SU-DHL-6 (cell line): ENCODE data around the gene TXNRD2.

Experiments
- H2AFZ ChIP-seq: fragments of 200-600 bp; sonication (generic); 2 replicates; pipeline ENCODE4 v1.6.1; 2014; ENCODE audit warnings: low read depth, mild to moderate bottlenecking, moderate library complexity, mixed read lengths, antibody characterized with exemption, low read length; ENCODE audit not compliant: severe bottlenecking
- H3F3A ChIP-seq: fragments of 200-600 bp; shearing (Covaris generic); 2 replicates; pipeline ENCODE4 v1.6.0; 2016; ENCODE audit warnings: antibody characterized with exemption, mild to moderate bottlenecking; ENCODE audit not compliant: insufficient read depth
- H3K27ac ChIP-seq: fragments of 200-600 bp; sonication (generic); 2 replicates; pipeline ENCODE4 v1.5.1; 2016; ENCODE audit warnings: low read depth, mild to moderate bottlenecking, low read length, moderate library complexity, mixed read lengths
- H3K27me3 ChIP-seq: fragments of 200-600 bp; sonication (generic), shearing (Covaris generic); 2 replicates; pipeline ENCODE4 v1.6.0; 2014; ENCODE audit warnings: mild to moderate bottlenecking, low read length
- H3K36me3 ChIP-seq: fragments of 200-600 bp; sonication (generic); 2 replicates; pipeline ENCODE4 v1.6.1; 2014; ENCODE audit warnings: mild to moderate bottlenecking, low read length, mixed read lengths
- H3K4me2 ChIP-seq: fragments of 300-600, 200-600 bp; shearing (Covaris generic), sonication (generic); 2 replicates; pipeline ENCODE4 v1.6.0; 2014; ENCODE audit warnings: low read length, low read depth, mild to moderate bottlenecking; ENCODE audit not compliant: poor library complexity, severe bottlenecking
- H3K4me3 ChIP-seq: fragments of 200-600 bp; sonication (generic); 2 replicates; pipeline ENCODE4 v1.5.1; 2014; ENCODE audit warnings: antibody characterized with exemption, low read length, mild to moderate bottlenecking, mixed read lengths; ENCODE audit not compliant: insufficient read depth, poor library complexity, severe bottlenecking
- H3K79me2 ChIP-seq: fragments of 200-600 bp; sonication (generic); 2 replicates; pipeline ENCODE4 v1.6.1; 2014; ENCODE audit warnings: mild to moderate bottlenecking, low read length, moderate library complexity; ENCODE audit not compliant: insufficient read depth
- H3K9ac ChIP-seq: fragments of 200-600 bp; sonication (generic); 2 replicates; pipeline ENCODE4 v1.7.0; 2014; ENCODE audit warnings: mild to moderate bottlenecking, low read length
- H3K9me2 ChIP-seq: fragments of 200-600 bp; sonication (generic); replicated peaks from 2 replicates; pipeline ENCODE4 v1.6.1; 2014; ENCODE audit warnings: low read length; ENCODE audit not compliant: insufficient read depth
- H3K9me3 ChIP-seq: fragments of 200-600 bp; sonication (generic); 2 replicates; pipeline ENCODE4 v1.6.1; 2014; ENCODE audit warnings: low read length, mixed read lengths; ENCODE audit not compliant: insufficient read depth
- H4K20me1 ChIP-seq: fragments of 200-600 bp; sonication (generic); 2 replicates; pipeline ENCODE4 v1.6.1; 2014; ENCODE audit warnings: low read depth, mild to moderate bottlenecking, antibody characterized with exemption, low read length, moderate library complexity, mixed read lengths
- EZH2phosphoT487 ChIP-seq: fragments of 200-600 bp; sonication (generic), shearing (Covaris generic); conservative IDR thresholded peaks from 2 replicates; pipeline ENCODE4 v1.6.1; 2018; ENCODE audit warnings: mild to moderate bottlenecking, antibody characterized with exemption, low read length, moderate library complexity, mixed read lengths
- TF ChIP-seq, protein P1 (sequence below): fragments of 200-600 bp; sonication (generic); IDR thresholded peaks from one replicate; pipeline ENCODE4 v1.5.1; 2017; ENCODE audit warnings: antibody characterized with exemption, mild to moderate bottlenecking, low read length, moderate library complexity; ENCODE audit not compliant: insufficient read depth, poor library complexity, severe bottlenecking

TXNRD2 gene

DNA sequence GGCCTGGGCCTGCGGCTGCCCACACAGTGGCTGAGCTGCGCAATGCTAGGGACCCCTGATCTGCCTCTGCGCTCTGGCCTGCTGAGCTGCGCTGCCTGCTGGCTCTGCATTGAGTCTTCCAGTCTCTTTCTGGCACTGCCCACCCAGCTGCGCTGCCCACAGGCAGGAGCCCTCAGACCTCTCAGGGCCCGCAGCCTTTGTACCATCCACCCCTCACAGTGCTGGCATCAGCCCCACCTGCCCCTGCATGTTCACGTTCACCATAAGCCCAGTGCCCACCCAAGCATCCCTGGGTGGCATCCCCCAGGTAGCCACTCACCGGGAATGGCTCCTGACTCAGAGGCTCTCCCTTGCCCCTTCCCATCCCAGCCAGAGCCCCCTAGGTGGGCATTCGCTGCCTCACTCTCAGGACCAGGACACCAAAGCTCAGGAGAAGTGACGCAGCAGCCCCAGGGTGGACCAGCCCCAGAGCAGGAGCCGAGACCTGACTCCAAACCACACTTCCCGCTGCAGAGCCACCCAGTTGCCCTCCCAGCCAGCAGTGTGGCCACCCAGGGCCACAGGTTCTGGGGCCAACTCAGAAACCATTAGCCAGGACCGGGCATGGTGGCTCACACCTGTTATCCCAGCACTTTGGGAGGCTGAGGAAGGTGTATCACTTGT is 21.8 kb downstream of the TXNRD2 start:
- no peaks in the 10 kb centered on the region for H3K27me3 ChIP-seq
- H3K4me3 ChIP-seq: no peak overlapping the region
- H4K20me1 ChIP-seq: no peaks in the 10 kb centered on the region
- no peaks in the 10 kb centered on the region for H3K36me3 ChIP-seq
- no peaks in the 10 kb centered on the region for H3K9me3 ChIP-seq
- no peak overlapping the region for H3K9ac ChIP-seq
- H3F3A ChIP-seq: no peaks in the 10 kb centered on the region
- no peak overlapping the region for H2AFZ ChIP-seq
- H3K4me2 ChIP-seq: no peak overlapping the region
- TF ChIP-seq, protein P1, sequence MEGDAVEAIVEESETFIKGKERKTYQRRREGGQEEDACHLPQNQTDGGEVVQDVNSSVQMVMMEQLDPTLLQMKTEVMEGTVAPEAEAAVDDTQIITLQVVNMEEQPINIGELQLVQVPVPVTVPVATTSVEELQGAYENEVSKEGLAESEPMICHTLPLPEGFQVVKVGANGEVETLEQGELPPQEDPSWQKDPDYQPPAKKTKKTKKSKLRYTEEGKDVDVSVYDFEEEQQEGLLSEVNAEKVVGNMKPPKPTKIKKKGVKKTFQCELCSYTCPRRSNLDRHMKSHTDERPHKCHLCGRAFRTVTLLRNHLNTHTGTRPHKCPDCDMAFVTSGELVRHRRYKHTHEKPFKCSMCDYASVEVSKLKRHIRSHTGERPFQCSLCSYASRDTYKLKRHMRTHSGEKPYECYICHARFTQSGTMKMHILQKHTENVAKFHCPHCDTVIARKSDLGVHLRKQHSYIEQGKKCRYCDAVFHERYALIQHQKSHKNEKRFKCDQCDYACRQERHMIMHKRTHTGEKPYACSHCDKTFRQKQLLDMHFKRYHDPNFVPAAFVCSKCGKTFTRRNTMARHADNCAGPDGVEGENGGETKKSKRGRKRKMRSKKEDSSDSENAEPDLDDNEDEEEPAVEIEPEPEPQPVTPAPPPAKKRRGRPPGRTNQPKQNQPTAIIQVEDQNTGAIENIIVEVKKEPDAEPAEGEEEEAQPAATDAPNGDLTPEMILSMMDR: no peak
- TF ChIP-seq EZH2phosphoT487: no peak
- no peaks in the 10 kb centered on the region for H3K9me2 ChIP-seq
- H3K27ac ChIP-seq: no peak overlapping the region
- no peaks in the 10 kb centered on the region for H3K79me2 ChIP-seq

DNA sequence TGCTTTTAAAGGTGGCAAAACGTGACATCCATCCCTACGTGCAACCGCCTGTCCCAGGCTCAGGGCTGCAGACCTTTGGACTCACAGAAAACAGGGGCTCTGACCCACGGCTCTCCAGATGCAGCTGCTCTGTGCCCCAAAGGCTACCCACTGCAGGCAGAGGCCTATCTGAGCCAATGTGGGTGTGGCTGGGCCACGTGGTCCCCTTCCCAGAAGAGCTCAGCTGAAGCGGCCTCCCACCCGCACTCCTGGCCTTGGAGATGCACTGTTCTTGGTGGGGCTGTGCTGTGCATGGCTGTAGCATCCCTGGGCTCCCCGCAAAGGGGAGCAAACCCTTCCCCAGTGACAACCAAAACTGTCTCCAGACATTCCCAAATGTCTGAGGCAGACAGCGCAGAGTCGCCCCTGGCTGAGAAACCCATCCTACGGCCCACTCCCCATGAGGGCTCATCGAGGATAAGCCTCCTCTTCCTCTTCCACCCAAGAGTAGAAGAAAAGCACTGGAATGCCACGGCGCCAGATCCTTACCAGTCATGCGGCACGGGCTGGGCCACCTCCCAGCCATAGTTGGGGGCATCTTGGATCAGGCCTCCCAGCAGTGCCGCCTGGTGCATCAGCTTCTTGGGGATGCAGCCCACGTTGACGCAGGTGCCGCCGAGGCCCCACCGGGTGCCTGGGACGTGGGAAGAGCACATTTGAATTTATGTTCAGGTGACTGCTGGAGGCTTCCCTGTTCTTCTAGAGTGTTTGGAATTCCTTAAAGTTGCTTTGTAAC is 23.1 kb downstream of the TXNRD2 start:
- no peaks in the 10 kb centered on the region for H3K36me3 ChIP-seq

DNA sequence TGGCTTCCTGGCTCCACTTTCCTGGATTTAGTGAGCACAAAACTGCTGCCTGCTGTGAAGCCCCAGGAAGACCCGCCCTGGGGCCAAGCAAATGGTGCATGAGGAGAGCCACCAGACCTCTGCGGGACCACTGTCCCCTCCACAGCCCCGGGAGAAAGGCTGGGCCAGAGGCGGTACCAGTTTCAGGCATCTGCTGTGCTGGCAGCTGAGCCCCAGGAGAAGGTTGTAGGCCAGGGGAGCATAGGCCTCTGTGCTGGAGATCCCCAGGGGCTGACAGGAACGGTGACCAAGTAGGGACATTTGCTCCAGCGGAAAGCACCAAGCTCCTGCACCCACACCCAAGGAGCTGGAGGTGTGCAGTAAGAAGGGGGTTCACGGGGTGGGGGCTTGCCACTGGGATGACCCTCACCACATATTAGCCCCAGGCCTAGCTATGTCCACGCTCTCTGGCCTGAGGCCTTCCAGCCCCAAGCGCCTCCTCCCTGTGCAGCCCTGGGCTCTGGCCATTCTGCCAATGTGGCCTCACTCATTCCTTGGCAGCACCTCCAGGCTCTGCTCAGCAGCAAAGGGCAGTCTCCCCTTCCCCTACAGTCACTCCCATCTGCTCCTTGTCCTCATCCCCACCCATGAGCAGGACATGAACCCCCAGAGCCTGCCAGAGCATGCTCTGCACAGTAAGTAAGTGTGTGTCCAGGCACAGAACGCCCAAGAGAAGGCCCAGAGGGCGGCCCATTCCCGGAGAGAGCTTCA is 24.1 kb downstream of the TXNRD2 start:
- no peak for TF ChIP-seq EZH2phosphoT487
- TF ChIP-seq, protein P1: no peak
- Histone ChIP-seq H3K9me3 (no peaks in the 10 kb centered on the region), H3K9me2 (no peaks in the 10 kb centered on the region), H3K36me3 (no peaks in the 10 kb centered on the region), H3K79me2 (no peaks in the 10 kb centered on the region), H3K4me3 (no peak overlapping the region), H4K20me1 (no peaks in the 10 kb centered on the region), H3K4me2 (no peak overlapping the region), H3K27me3 (no peaks in the 10 kb centered on the region), H3K27ac (no peak overlapping the region), H3F3A (no peaks in the 10 kb centered on the region), H3K9ac (no peak overlapping the region), H2AFZ (no peak overlapping the region)

More for the DNA sequence above, 23.1 kb downstream of the TXNRD2 start:
- H3F3A ChIP-seq: no peaks in the 10 kb centered on the region
- H3K27me3 ChIP-seq: no peaks in the 10 kb centered on the region
- H3K27ac ChIP-seq: no peak overlapping the region
- no peaks in the 10 kb centered on the region for H3K9me3 ChIP-seq
- H3K4me2 ChIP-seq: no peak overlapping the region
- H4K20me1 ChIP-seq: no peaks in the 10 kb centered on the region
- H3K9ac ChIP-seq: no peak overlapping the region
- H3K9me2 ChIP-seq: no peaks in the 10 kb centered on the region
- no peak overlapping the region for H2AFZ ChIP-seq
- H3K4me3 ChIP-seq: no peak overlapping the region
- H3K79me2 ChIP-seq: no peaks in the 10 kb centered on the region
- TF ChIP-seq EZH2phosphoT487: no peak
- TF ChIP-seq, protein P1: no peak
